Neural cell (in vitro differentiated cells): Measurements from ENCODE around the gene POLE. TPM values are rescaled to one million over a fixed set of nuclear protein-coding genes. Genes with fewer than 3 reads are reported as not detected.

Experiments
- H2AFZ ChIP-seq: fragments of 200-600, 300-800 bp; sonication (generic), shearing (Covaris generic); 2 replicates; pipeline ENCODE4 v1.6.0; 2014; ENCODE audit warnings: low read depth, mild to moderate bottlenecking, antibody characterized with exemption, low read length, moderate library complexity
- H3F3A ChIP-seq: fragments of 200-600 bp; shearing (Covaris generic); 2 replicates; pipeline ENCODE4 v1.6.1; 2016; ENCODE audit warnings: mild to moderate bottlenecking, moderate library complexity, mixed read lengths, antibody characterized with exemption, low read length; ENCODE audit not compliant: insufficient read depth, poor library complexity, severe bottlenecking
- H3K27ac ChIP-seq: fragments of 200-600, 300-800 bp; sonication (generic), shearing (Covaris generic); 2 replicates; pipeline ENCODE4 v1.5.1; 2014; ENCODE audit warnings: mild to moderate bottlenecking, low read length, moderate library complexity
- H3K27me3 ChIP-seq: fragments of 300-800, 200-600 bp; sonication (generic), shearing (Covaris generic); 2 replicates; pipeline ENCODE4 v1.6.0; 2014; ENCODE audit warnings: mild to moderate bottlenecking, low read depth, low read length, moderate library complexity; ENCODE audit not compliant: insufficient read depth
- H3K36me3 ChIP-seq: fragments of 300-800, 200-600 bp; sonication (generic), shearing (Covaris generic); 2 replicates; pipeline ENCODE4 v1.5.1; 2014; ENCODE audit warnings: mild to moderate bottlenecking, antibody characterized with exemption, low read length, moderate library complexity; ENCODE audit not compliant: insufficient read depth
- H3K4me2 ChIP-seq: fragments of 300-800, 200-600 bp; sonication (generic), shearing (Covaris generic); 2 replicates; pipeline ENCODE4 v1.6.0; 2014; ENCODE audit warnings: mild to moderate bottlenecking, low read length
- H3K4me3 ChIP-seq: fragments of 300-800, 200-600 bp; sonication (generic), shearing (Covaris generic); 2 replicates; pipeline ENCODE4 v1.5.1; 2014; ENCODE audit warnings: mild to moderate bottlenecking, low read length, moderate library complexity
- H3K79me2 ChIP-seq: fragments of 200-600 bp; shearing (Covaris generic); replicated peaks from 2 replicates; pipeline ENCODE4 v1.6.0; 2014; ENCODE audit warnings: mild to moderate bottlenecking, low read length, moderate library complexity; ENCODE audit not compliant: insufficient read depth
- H3K9ac ChIP-seq: fragments of 300-800, 200-600 bp; sonication (generic), shearing (Covaris generic); 2 replicates; pipeline ENCODE4 v1.6.1; 2016; ENCODE audit warnings: mild to moderate bottlenecking, low read length, mixed read lengths
- H3K9me2 ChIP-seq: fragments of 200-600 bp; shearing (Covaris generic); 2 replicates; pipeline ENCODE4 v1.6.1; 2016; ENCODE audit warnings: mild to moderate bottlenecking, low read length, mixed read lengths; ENCODE audit not compliant: insufficient read depth
- H3K9me3 ChIP-seq: fragments of 200-600, 300-800 bp; sonication (generic), shearing (Covaris generic); 2 replicates; pipeline ENCODE4 v1.6.1; 2016; ENCODE audit warnings: mild to moderate bottlenecking, mixed run types, low read length, moderate library complexity, mixed read lengths
- H4K20me1 ChIP-seq: fragments of 200-600 bp; shearing (Covaris generic); 2 replicates; pipeline ENCODE4 v1.6.1; 2016; ENCODE audit warnings: mild to moderate bottlenecking, mixed run types; ENCODE audit not compliant: insufficient read depth
- EP300 ChIP-seq: fragments of 450-650 bp; conservative IDR thresholded peaks from 2 replicates; pipeline ENCODE4 v1.6.1; 2014; ENCODE audit warnings: antibody characterized with exemption, mild to moderate bottlenecking, moderate library complexity; ENCODE audit not compliant: poor library complexity, severe bottlenecking
- EZH2 ChIP-seq: fragments of 200-600, 300-800 bp; shearing (Covaris generic), sonication (generic); IDR thresholded peaks from 2 replicates; pipeline ENCODE4 v1.6.1; 2014; ENCODE audit warnings: antibody characterized with exemption, low read length, borderline replicate concordance, mild to moderate bottlenecking; ENCODE audit not compliant: insufficient read depth, poor library complexity, severe bottlenecking
- MXI1 ChIP-seq: fragments of 450-650 bp; conservative IDR thresholded peaks from 2 replicates; pipeline ENCODE4 v1.6.1; 2014; ENCODE audit warnings: antibody characterized with exemption, mild to moderate bottlenecking; ENCODE audit not compliant: poor library complexity, severe bottlenecking
- POLR2AphosphoS5 ChIP-seq: IDR thresholded peaks from 2 replicates; pipeline ENCODE4 v1.6.1; 2012
- RAD21 ChIP-seq: fragments of 450-650 bp; conservative IDR thresholded peaks from 2 replicates; pipeline ENCODE4 v1.6.1; 2014; ENCODE audit warnings: antibody characterized with exemption, mild to moderate bottlenecking, moderate library complexity
- SMC3 ChIP-seq: fragments of 450-650 bp; conservative IDR thresholded peaks from 2 replicates; pipeline ENCODE4 v1.6.1; 2014; ENCODE audit warnings: antibody characterized with exemption, mild to moderate bottlenecking, moderate library complexity; ENCODE audit not compliant: poor library complexity
- TAF1 ChIP-seq: IDR thresholded peaks from 2 replicates; pipeline ENCODE4 v1.6.1; 2012; ENCODE audit warnings: low read depth
- polyA plus RNA-seq: library from polyadenylated mRNA; depleted of rRNA; stranded (reverse); fragments of >200 nt; gene quantifications from 2 replicates; pipeline ENCODE4 v1.2.3, GENCODE V29; 2014
- TF ChIP-seq, protein P1 (sequence below): IDR thresholded peaks from 2 replicates; pipeline ENCODE4 v1.6.1; 2012; ENCODE audit warnings: borderline replicate concordance
- TF ChIP-seq, protein P2 (sequence below): fragments of 450-650 bp; IDR thresholded peaks from 2 replicates; pipeline ENCODE4 v1.5.1; 2014; ENCODE audit warnings: antibody characterized with exemption, mild to moderate bottlenecking, moderate library complexity; ENCODE audit not compliant: poor library complexity, severe bottlenecking

The POLE gene
- polyA plus RNA-seq, 1 donor from 2014 or later, result 8.5 TPM

DNA sequence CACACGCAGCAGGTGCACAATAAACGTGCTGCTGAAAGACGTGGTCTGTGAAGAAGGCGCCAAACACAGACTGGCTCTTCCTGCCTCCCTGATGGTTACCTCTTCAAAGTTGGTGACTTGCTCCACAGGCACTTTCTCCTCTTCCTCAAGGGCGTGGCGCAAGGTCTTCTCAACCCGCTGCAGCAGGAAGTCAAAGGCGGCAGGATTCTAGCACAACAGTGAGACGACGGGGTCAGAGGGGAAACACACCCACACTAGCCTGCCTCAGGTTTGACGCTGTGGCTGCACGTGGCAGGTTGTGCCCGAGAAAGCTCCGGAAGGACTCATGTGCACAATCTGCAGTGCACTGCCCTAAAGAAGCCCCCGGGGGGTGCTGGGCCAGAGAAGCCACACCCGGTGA, 15.0 kb downstream of the POLE start:
- Histone ChIP-seq H2AFZ (no peak overlapping the region), H3K4me2 (no peak overlapping the region), H3K9ac (no peak overlapping the region), H3K27me3 (no peaks in the 10 kb centered on the region), H3F3A (no peaks in the 10 kb centered on the region), H3K36me3 (no peaks in the 10 kb centered on the region), H4K20me1 (no peaks in the 10 kb centered on the region), H3K9me3 (no peaks in the 10 kb centered on the region), H3K9me2 (no peaks in the 10 kb centered on the region), H3K79me2 (no peaks in the 10 kb centered on the region), H3K27ac (no peak overlapping the region), H3K4me3 (no peak overlapping the region)
- TF ChIP-seq RAD21 (no peak), MXI1 (no peak), EP300 (no peak), SMC3 (no peak), TAF1 (no peak), EZH2 (no peak), POLR2AphosphoS5 (no peak)
- TF ChIP-seq, protein P1, sequence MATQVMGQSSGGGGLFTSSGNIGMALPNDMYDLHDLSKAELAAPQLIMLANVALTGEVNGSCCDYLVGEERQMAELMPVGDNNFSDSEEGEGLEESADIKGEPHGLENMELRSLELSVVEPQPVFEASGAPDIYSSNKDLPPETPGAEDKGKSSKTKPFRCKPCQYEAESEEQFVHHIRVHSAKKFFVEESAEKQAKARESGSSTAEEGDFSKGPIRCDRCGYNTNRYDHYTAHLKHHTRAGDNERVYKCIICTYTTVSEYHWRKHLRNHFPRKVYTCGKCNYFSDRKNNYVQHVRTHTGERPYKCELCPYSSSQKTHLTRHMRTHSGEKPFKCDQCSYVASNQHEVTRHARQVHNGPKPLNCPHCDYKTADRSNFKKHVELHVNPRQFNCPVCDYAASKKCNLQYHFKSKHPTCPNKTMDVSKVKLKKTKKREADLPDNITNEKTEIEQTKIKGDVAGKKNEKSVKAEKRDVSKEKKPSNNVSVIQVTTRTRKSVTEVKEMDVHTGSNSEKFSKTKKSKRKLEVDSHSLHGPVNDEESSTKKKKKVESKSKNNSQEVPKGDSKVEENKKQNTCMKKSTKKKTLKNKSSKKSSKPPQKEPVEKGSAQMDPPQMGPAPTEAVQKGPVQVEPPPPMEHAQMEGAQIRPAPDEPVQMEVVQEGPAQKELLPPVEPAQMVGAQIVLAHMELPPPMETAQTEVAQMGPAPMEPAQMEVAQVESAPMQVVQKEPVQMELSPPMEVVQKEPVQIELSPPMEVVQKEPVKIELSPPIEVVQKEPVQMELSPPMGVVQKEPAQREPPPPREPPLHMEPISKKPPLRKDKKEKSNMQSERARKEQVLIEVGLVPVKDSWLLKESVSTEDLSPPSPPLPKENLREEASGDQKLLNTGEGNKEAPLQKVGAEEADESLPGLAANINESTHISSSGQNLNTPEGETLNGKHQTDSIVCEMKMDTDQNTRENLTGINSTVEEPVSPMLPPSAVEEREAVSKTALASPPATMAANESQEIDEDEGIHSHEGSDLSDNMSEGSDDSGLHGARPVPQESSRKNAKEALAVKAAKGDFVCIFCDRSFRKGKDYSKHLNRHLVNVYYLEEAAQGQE, result no peak
- TF ChIP-seq, protein P2, sequence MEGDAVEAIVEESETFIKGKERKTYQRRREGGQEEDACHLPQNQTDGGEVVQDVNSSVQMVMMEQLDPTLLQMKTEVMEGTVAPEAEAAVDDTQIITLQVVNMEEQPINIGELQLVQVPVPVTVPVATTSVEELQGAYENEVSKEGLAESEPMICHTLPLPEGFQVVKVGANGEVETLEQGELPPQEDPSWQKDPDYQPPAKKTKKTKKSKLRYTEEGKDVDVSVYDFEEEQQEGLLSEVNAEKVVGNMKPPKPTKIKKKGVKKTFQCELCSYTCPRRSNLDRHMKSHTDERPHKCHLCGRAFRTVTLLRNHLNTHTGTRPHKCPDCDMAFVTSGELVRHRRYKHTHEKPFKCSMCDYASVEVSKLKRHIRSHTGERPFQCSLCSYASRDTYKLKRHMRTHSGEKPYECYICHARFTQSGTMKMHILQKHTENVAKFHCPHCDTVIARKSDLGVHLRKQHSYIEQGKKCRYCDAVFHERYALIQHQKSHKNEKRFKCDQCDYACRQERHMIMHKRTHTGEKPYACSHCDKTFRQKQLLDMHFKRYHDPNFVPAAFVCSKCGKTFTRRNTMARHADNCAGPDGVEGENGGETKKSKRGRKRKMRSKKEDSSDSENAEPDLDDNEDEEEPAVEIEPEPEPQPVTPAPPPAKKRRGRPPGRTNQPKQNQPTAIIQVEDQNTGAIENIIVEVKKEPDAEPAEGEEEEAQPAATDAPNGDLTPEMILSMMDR, result no peak

DNA sequence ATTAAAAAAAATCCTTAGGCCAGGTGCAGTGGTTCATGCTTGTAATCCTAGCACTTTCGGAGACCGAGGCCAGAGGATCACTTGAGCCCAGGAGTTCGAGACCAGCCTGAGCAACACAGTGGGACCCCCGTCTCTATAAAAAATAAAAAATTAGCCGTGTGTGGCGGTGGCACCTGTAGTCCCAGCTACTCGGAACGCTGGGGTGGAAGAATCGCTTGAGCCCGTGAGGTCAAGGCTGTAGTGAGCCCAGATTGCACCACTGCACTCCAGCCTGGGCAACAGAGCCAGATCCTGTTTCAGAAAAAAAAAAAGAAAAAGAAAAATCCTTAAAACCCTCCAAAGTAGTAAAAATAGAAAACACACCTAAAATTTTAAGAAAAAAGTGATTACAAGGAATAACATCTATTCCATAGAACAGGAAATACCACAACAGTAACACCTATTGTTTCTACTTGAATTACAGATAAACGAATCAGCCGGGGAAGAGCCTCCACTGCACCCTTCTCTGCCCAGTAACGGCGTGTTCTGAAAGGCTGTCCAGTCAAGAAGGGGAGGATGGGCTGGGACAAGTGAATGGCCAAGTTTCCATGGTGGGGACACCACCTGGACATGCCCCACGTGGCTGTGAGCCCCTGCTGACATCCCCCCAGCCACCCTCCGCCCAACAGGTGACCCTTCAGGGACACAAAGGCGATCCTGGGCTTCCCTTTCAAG, 17.8 kb downstream of the POLE start:
- Histone ChIP-seq H3K9ac (no peak overlapping the region), H3K27ac (no peak overlapping the region), H3K27me3 (no peaks in the 10 kb centered on the region), H3K4me3 (no peak overlapping the region), H3F3A (no peaks in the 10 kb centered on the region), H3K4me2 (no peak overlapping the region), H3K9me3 (no peaks in the 10 kb centered on the region), H3K79me2 (no peaks in the 10 kb centered on the region), H4K20me1 (no peaks in the 10 kb centered on the region), H3K36me3 (no peaks in the 10 kb centered on the region), H3K9me2 (no peaks in the 10 kb centered on the region), H2AFZ (no peak overlapping the region)
- TF ChIP-seq POLR2AphosphoS5 (no peak), MXI1 (no peak), EP300 (no peak), RAD21 (no peak), SMC3 (no peak), TAF1 (no peak), EZH2 (no peak)
- TF ChIP-seq, protein P1, result no peak
- TF ChIP-seq, protein P2, result no peak
